Glomerular visceral epithelial cell (primary cell): ENCODE measurements around the gene CXADR.
"Not testable (repeated sequence)": the region's sequence is repeated elsewhere in the genome, so short reads cannot be mapped to it uniquely, and the experiment has no call there.

ENCODE experiments used
- DNase-seq: peaks from one replicate; pipeline ENCODE4 v3.0.0-alpha.2; 2016; ENCODE audit errors: extremely low spot score

The CXADR gene

DNA sequence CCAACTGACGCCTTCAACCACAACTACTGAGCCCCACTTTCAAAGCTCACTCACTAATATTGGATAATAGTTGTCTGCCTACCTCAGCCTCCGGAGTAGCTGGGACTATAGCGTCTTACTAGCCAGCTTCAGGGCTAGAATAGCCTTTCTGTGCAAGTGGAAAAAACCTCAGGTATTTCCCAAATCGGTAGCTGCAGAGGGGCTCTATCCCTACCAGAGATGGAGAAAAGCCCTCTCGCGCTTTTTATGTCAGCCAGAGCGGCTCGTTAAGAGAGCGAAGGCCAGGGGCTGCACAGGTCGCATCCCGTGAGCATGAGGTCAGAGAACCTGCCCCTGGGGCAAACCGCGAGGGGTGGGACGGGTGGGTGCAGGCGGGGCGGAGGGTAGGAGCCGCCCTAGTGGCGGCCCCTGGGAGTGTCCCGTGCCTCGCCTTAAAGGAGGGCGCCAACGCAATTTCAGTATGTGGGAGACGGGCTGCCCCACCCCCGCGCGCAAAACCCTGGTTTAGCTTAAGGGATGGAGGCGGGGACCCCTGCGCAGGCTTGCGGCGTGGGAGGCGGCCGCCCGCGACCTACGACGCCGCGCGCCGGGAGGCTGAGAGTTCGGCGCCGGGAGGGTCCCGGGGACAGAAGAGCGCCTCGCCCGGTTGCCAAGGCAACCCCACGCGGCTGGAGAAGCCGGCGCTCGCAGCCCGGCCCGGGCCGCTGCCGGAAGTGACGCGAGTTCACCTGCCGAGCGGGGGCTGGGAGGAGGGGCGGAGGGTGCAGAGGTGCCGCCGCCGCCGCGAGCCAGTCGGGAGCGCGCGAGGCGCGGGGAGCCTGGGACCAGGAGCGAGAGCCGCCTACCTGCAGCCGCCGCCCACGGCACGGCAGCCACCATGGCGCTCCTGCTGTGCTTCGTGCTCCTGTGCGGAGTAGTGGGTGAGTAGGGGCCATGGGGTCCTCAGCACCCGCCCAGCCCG, at the start of gene CXADR:
Gene CXADR (plus strand): TSS at position 791 of the 961 bp plus-strand sequence. CDS start 87 bp downstream, at position 878.
- DNase-seq = peak; percentile 51

GRCh38 chr21:17466166-17466565, 46.7 kb upstream of the CXADR start:
- DNase-seq = peak; percentile 46

GRCh38 chr21:17467392-17467791, 45.5 kb upstream of the CXADR start:
- no peak for DNase-seq

DNA sequence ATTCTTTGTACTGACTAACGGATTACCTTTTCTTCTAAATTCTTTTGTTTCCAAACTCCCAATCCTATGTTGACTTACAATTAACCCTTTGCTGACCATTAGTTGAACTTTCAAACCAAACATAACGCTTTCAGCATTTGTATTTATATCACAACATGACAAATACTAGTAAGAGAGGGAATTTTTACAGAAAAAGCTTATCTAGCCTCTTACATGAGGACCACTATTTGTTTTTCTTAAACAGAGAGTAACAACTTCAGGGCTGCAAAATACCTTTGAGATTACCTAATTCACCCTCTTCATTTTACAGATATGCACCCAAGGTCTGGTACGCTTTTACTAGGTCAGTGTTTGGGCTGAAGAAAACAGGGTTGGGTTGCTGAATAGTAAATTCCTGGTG, 45.0 kb upstream of the CXADR start:
- DNase-seq = no peak

DNA sequence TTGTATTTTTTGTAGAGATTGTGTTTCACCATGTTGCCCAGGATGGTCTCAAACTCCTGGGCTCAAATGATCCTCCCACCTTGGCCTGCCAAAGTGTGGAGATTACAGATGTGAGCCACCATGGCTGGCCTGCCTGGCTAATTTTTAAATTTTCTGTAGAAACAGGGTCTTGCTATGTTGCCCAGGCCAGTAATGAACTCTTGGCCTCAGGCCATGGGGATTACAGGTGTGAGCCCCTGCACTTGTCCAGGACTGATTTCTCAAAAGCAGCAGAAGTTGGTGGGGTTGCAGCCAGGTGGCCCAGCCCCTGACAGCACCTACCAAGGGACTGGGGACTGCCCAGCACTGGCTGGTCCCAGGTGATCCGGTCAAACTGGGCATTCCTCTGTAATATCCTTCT, 44.1 kb upstream of the CXADR start:
- DNase-seq = no peak

- no peak for DNase-seq
Measured at GRCh38 chr21:17469727-17470126, 43.1 kb upstream of the CXADR start.

- DNase-seq = no peak
Measured at GRCh38 chr21:17472182-17472581, 40.7 kb upstream of the CXADR start.

DNA sequence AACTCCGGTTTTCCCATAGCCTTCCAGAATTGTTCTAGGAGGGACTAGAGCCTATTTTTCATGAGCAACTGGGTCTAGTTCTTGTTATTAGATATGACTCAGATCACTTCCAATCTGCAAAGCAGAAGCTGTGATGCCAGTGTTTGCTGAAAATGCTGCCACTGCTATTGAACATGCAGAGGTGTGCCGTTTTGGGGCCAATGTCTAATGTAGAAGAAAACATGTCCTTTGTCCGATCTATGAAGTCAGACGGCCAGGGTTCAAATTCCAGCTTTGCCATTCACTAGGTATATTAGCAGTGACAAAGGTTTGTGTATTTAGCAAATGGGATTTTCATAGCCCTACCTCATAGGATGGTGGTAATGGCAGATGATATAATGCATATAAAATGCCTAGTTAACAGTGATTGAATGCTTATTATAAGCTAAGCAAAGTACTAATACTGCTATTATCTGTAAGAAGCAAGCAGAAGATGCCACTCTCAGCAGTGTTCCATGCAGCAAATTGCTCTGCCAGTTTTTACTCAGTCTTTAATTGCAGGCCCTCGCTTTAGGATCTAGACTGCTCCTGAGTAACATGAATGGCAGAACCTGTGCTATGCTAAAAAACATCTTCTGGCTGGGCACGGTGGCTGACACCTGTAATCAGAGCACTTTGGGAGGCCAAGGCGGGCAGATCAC, 40.1 kb upstream of the CXADR start:
- no peak for DNase-seq

DNA sequence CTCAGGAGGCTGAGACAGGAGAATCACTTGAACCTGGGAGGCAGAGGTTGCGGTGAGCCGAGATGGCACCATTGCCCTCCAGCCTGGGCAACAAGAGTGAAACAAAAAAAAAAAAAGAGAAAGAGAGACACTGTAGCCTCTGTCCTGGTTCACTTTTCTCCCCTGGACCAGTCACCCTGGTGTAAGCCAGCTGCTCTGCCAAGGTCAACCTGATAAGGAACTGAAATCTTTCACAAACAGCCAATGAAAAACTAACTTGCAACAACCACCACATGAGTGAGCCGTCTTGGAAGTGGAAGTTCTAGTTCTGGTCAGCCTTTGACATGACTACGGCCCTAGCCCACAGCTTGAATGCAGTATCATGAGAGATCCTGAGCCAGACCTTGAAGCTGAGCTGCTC, 36.8 kb upstream of the CXADR start:
- DNase-seq = no peak

DNA sequence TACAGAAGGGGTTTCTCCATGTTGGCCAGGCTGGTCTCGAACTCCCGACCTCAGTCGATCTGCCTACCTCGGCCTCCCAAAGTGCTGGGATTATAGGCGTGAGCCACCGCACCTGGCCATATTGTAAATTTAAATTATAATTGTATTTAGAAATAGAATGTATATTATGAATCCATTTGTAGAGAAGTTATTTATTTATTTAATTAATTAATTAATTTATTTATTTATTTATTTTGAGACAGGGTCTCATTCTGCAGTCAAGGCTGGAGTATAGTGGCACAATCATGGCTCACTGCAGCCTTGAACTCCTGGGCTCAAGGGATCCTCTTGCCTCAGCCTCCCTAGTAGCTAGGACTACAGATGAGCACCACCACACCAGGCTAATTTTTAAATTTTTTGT, 34.7 kb upstream of the CXADR start:
- DNase-seq = not testable (repeated sequence)

DNA sequence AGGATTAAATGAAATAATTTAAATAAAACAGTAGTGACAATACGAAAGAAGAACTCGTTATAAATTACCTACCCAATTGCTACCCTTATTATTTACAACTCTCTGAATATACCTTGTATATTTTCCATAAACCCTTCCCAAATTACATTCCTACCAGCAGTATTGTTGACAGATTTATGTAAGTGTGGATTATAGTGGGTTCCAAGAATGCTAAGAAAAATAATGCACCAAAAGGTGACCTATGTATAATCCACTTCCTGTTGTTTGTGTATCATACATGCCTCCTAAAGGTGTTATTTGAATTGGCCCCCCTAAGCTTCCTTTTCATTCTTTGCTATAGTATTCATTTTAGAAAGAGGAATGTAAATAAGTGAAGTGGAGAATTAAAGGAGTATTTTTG, 33.2 kb upstream of the CXADR start:
- DNase-seq = no peak

- no peak for DNase-seq
Measured at GRCh38 chr21:17482928-17483327, 29.9 kb upstream of the CXADR start.

DNA sequence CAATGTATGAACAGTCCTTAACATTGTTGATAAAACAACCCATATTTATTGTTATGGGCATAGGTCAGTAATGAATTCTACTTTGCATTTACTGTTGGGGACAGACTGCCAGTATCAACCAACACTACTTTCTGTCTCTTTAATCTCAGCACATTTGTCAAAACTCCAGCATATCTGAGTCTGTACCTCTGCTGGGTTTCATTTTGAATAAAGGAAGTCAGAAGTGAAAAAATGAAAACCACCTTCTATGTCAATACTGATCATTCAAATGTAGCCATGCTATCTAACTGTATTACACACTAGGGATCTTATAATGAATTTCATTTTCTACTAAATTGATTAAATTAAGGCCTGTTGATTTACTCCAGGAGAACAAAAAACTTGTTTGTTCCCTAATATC, 24.2 kb upstream of the CXADR start:
- DNase-seq = no peak

DNA sequence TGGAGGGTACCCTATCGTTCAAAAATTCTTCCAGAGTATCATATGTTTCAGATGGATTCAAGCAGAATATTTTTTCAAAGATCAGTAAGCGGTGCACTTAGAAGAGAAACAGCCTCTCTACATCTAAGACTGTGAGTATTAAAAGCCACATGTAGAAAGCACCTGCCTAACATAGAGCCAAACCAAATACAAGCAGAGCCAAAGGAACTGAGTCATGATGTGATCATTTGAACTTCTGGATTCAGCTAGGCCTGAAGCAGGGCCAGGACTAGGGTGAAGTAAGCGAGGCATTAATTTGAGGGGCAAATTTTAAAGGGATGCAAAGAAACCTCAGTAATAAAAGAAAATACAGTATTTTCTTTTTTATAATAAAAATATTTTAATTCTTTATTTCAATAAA, 23.3 kb upstream of the CXADR start:
- peak; percentile 28 for DNase-seq

- peak; percentile 91 for DNase-seq
Measured at GRCh38 chr21:17491716-17492414, 21.0 kb upstream of the CXADR start.

- DNase-seq = peak; percentile 60
Measured at GRCh38 chr21:17492415-17493168, 20.3 kb upstream of the CXADR start.

DNA sequence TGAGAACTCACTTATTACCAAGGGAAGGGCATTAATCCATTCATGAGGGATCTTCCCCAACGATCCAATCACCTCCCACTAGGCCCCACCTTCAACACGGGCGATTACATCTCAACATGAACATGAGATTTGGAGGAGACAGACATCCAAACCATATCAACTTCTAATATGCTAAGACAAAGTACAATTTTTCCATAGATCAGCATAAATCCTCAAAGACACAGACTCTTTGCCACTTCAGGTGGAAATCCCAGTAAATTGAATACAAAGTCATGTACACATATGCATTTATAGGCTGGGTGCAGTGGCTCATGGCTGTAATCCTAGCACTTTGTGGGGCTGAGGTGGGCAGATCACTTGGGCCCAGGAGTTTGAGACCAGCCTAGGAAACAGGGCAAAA, 18.8 kb upstream of the CXADR start:
- no peak for DNase-seq

DNA sequence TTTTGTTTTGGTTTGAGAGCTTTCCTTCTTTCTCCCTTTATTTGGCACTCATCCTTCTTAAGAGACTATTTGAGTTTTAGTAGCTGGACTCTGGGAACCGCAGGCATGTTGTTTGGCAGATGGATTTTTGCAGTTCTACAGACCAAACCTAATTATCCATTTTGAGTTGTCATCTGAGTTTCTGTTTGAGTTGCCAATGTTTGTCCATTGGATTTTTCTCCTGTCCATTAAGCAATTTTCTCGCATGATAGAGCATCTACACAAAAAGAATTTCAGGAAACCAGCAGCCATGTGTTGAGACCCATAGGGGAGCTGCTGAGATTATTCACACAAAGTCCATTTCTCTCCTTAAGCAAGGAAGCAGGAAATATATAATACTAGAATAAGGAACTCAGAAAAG, 17.2 kb upstream of the CXADR start:
- peak; percentile 71 for DNase-seq

DNA sequence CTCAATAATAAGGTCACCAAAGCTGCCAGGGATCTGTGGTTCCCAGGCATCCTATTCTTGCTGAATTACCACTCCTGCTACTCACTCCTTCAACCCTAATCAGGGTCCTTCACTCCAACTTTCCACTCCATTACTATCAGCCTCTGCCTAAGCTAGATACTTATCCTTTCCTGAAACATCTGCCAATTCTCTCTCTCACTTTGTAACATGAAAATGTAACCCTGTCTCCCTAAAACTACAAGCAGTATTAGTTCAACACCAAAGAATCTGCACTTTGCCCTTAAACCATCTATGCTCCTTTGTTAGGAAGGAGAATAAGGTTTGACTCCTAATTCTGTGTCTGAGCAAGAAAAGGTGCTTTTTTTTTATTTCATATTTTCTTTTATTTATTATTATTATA, 15.5 kb upstream of the CXADR start:
- DNase-seq = no peak

DNA sequence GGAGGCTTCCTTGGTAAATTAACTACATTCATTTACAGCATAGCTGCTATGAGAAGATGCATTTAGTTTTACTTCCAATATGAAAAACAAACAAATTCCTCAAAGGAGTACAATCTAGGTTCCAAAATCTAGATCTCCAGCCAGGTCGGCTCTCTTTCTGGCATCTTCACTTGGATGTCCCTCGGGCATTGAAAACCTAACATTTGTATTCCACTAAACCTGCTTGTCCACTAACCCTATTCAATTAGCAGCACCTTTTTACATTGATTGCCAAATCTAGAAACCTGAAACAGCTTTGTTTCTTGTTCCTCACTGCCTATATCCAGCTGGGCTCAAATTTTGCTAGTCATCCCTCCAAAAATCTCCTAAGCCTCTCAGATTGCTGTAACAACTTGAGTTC, 14.3 kb upstream of the CXADR start:
- DNase-seq = no peak

- no peak for DNase-seq
Measured at GRCh38 chr21:17501107-17502006, 11.5 kb upstream of the CXADR start.
